Stomach (tissue), 4 donors: ENCODE results near the gene KLHL17.

Source experiments
- POLR2A ChIP-seq, 4 donors: fragments of 450-650 bp; IDR thresholded peaks; one replicate each; pipeline ENCODE4 v1.6.1; 2016; ENCODE audit warnings: antibody characterized with exemption in 4 of 4, control low read depth in 2 of 4, mild to moderate bottlenecking in 1 of 4, moderate library complexity in 1 of 4
- TF ChIP-seq, protein P1 (sequence below), 7 experiments: fragments of 450-650 bp in 4 of 7; fragments of 200-600 bp in 3 of 7; sonication (generic) in 3 of 7; IDR thresholded peaks; one replicate each; pipeline ENCODE4 v1.5.1; 2016 to 2019; ENCODE audit warnings: antibody characterized with exemption in 7 of 7, control low read depth in 2 of 7, mild to moderate bottlenecking in 1 of 7

DNA sequence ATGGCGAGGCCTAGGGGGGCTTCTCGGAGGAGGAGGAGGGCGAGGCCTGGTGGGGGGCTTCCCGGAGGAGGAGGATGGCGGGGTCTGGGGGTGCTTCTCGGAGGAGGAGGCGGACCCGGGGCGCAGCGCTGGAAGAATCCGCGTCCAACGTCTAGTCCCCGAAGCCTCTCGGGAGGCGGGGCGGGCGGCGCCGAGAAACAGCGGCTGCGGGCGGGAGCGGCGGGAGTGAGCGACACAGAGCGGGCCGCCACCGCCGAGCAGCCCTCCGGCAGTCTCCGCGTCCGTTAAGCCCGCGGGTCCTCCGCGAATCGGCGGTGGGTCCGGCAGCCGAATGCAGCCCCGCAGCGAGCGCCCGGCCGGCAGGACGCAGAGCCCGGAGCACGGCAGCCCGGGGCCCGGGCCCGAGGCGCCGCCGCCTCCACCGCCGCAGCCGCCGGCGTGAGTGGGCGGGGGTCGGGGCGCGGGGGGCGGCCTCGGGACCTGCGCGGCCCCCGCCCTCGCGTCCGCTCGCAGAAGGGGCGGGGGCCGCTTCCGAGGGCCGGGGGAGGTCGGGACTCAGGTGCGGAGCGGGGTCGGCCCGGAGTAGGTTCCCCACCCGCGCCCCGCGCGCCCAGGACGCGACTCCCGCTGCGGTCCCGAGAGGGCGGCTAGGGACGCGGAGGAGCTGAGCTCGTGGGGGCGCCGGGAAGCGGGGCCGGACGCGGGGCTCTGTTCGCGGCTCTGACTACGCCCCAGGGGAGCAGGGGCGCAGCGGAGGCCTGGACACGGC, at the start of gene KLHL17:
- no peak for TF ChIP-seq POLR2A (IDR thresholded peaks at IDR 0.05)
- TF ChIP-seq, protein P1, sequence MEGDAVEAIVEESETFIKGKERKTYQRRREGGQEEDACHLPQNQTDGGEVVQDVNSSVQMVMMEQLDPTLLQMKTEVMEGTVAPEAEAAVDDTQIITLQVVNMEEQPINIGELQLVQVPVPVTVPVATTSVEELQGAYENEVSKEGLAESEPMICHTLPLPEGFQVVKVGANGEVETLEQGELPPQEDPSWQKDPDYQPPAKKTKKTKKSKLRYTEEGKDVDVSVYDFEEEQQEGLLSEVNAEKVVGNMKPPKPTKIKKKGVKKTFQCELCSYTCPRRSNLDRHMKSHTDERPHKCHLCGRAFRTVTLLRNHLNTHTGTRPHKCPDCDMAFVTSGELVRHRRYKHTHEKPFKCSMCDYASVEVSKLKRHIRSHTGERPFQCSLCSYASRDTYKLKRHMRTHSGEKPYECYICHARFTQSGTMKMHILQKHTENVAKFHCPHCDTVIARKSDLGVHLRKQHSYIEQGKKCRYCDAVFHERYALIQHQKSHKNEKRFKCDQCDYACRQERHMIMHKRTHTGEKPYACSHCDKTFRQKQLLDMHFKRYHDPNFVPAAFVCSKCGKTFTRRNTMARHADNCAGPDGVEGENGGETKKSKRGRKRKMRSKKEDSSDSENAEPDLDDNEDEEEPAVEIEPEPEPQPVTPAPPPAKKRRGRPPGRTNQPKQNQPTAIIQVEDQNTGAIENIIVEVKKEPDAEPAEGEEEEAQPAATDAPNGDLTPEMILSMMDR (IDR thresholded peaks at IDR 0.05): no peak
